CD4-positive, alpha-beta T cell treated with Interleukin-17A for 4 hours (primary cell): Measurements from ENCODE around the gene PRR11.
"Not testable (repeated sequence)": the region's sequence is repeated elsewhere in the genome, so short reads cannot be mapped to it uniquely, and the experiment has no call there.

Experiments used
- DNase-seq: peaks from one replicate; pipeline ENCODE4 v3.0.0-alpha.2; 2020; ENCODE audit warnings: mixed read lengths

PRR11 gene

DNA sequence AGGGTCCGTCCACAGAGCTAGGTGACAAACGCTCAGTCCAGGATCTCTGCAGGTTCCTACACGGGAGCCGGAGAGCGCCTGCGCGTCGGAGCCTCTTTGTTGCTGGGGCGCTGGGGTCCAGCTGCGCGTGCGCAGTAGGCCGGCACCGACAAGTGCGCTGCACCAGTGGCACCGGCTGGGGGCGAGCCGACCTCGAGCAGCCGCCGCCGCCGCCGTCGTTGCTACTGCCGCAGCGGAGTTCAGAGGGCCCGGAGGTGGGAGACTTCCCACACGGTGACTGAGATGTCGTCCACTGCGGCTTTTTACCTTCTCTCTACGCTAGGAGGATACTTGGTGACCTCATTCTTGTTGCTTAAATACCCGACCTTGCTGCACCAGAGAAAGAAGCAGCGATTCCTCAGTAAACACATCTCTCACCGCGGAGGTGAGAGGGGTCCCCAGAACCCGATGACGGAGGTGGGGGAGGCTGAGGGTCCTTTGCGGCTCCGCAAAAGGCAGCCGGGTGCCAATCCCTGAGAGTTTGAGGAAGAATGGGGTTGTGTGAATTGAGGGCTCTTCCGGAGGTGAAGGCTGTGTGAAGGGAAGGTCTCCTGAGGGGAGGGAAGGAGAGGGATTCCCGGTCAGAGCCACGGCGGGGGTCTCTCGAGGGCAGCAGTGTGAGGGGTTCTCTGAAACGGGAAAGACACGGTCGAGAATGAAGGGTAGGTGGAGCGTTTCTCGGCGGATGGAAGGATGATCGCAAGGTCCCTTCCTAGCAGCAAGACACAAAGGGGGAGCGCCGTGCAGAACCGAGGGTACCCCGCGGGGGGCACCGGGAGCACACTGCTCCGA is 65.0 kb downstream of the PRR11 start, which contains the start of gene GDPD1:
TSS of gene GDPD1 (plus strand) at position 184 of the 831 bp plus-strand sequence. CDS start at position 283, 99 bp downstream.
- DNase-seq, result peak; percentile 99

DNA sequence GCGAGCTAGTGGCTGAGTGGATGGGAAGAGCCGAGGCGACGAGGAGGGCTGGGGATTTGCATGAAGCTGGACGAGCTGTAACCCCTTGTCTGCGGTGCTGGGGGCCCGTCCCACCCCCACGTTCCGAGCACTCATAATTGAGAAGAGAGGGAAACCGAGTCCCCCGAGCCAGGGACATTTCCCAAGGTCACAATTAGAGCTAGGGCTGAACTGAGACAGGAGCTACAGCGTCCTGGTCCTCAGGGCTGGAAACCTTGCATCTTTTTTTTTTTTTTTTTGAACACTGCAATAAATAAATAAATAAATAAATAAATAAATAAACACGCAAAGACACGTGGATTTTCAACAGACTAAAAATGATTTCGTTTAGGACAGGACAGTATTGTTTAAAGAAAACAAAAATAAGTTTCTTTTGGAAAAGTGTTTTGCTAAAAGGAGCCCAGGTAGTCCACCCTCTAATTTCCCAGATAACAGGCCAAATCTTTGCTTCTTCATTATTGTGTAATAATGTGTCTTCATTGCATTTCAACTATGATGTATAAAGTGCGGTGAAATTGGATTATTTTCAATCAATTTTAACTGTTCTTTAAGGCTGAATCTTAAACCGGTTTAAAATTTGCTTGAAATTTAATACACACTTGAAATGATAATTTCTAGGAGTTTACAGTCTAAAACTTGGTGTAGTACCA is 65.8 kb downstream of the PRR11 start:
- DNase-seq, result no peak

DNA sequence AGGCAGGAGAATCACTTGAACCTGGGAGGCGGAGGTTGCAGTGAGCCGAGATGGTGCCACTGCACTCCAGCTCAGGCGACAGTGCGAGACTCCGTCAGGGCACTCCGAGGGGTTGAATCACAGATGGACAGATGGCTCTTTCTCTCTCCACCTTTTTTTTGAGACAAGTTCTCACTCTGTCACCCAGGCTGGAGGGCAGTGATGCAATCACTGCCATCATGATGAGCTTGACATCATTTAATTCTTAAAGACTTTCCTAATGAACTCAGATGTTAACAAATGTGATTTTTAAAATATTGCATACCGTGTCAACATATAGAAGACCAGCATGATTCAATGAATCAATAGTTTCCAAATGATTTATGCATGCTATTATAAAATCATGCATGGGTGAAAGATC is 68.3 kb downstream of the PRR11 start:
- DNase-seq, result no peak

- not testable (repeated sequence) for DNase-seq
Observed at GRCh38 chr17:59228588-59228987, 73.0 kb downstream of the PRR11 start.

DNA sequence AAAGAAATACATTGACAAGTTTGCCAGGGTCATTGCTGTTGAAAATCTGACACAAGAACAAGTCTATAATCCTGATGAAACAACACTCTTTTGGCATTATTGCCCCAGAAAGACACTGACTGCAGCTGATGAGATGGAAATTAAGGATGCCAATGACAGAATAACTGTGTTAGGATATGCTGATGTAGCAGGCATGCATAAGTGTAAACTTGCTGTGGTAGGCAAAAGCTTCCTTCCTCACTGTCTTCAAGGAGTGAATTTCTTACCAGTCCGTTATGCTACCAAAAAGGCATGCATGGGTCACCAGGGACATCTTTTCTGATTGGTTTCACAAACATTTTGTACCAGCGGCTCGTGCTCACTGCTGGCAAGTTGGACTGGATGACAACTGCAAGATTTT is 75.2 kb downstream of the PRR11 start:
- DNase-seq, result no peak

DNA sequence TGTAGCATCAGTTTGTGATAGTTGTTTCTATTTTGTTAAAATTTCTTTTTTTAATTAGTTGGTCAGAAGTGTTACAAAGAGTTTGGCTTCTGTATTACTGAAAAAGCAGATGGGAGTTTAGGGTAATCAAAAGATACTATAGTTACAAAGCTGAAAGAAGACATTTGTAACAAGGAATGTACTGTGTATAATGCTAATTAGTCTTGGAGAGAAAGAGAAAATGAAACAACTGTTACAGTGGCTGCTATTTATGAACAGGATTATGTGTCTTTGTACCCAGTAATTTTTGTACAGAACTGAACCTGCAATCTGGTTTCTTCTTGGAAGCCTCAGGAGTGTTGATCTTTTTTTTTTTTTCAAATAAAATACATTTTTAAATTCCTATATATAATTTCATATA is 79.1 kb downstream of the PRR11 start:
- DNase-seq, result no peak

- no peak for DNase-seq
Observed at GRCh38 chr17:59238906-59239305, 83.4 kb downstream of the PRR11 start.

GRCh38 chr17:59244081-59244480 is 88.5 kb downstream of the PRR11 start:
- no peak for DNase-seq
